ENCODE results near the gene CUL4A.
"Not testable (repeated sequence)": the region's sequence is repeated elsewhere in the genome, so short reads cannot be mapped to it uniquely, and the experiment has no call there.

Gene CUL4A

GRCh38 chr13:113209336-113209758 is at the start of gene CUL4A:
Gene CUL4A (plus strand): TSS chr13:113209613. CDS start chr13:113209628, 15 bp downstream.
- H3K4me1 ChIP-seq (ENCODE audit: control insufficient read depth in 5 of 5, insufficient read depth in 5 of 5, low read length in 5 of 5) = peaks cover 3 to 37% (median 28%) of the 10 kb centered on the region in 5 donors

GRCh38 chr13:113159701-113160100 is 49.7 kb upstream of the CUL4A start:
- Histone ChIP-seq H3K27me3 (ENCODE audit: control insufficient read depth in 5 of 5, insufficient read depth in 4 of 5, low read length in 5 of 5) (peaks cover 0 to 32% (median 22%) of the 10 kb centered on the region in 5 donors), H3K4me1 (ENCODE audit: control insufficient read depth in 5 of 5, insufficient read depth in 5 of 5, low read length in 5 of 5) (peaks cover 0 to under 1% (median 0%) of the 10 kb centered on the region in 5 donors), H3K27ac (ENCODE audit: low read depth, low read length) (no peak overlapping the region), H3K36me3 (ENCODE audit: control insufficient read depth in 5 of 5, insufficient read depth in 5 of 5, low read length in 5 of 5) (no peaks in the 10 kb centered on the region), H3K9me3 (ENCODE audit: control insufficient read depth in 5 of 5, low read length in 5 of 5) (no peaks in the 10 kb centered on the region), H3K9ac (ENCODE audit: low read length in 5 of 5) (no peak overlapping the region), H3K4me3 (ENCODE audit: low read depth in 1 of 5, low read length in 5 of 5) (no peak overlapping the region)

More at GRCh38 chr13:113209336-113209758, at the start of gene CUL4A:
- Histone ChIP-seq H3K9me3 (ENCODE audit: control insufficient read depth in 5 of 5, low read length in 5 of 5) (no peaks in the 10 kb centered on the region), H3K9ac (ENCODE audit: low read length in 5 of 5) (peak within 1 kb of the TSS; percentile 84 to 95 (median 94)), H3K4me3 (ENCODE audit: low read depth in 1 of 5, low read length in 5 of 5) (peak within 1 kb of the TSS; percentile 39 to 96 (median 89)), H3K27ac (ENCODE audit: low read depth, low read length) (peak within 1 kb of the TSS; percentile 96), H3K27me3 (ENCODE audit: control insufficient read depth in 5 of 5, insufficient read depth in 4 of 5, low read length in 5 of 5) (no peaks in the 10 kb centered on the region), H3K36me3 (ENCODE audit: control insufficient read depth in 5 of 5, insufficient read depth in 5 of 5, low read length in 5 of 5) (peaks cover 0 to 8% (median 6%) of the 10 kb centered on the region in 5 donors)

- Histone ChIP-seq H3K4me3 (ENCODE audit: low read depth in 1 of 5, low read length in 5 of 5) (no peak overlapping the region), H3K9me3 (ENCODE audit: control insufficient read depth in 5 of 5, low read length in 5 of 5) (no peaks in the 10 kb centered on the region), H3K9ac (ENCODE audit: low read length in 5 of 5) (no peak overlapping the region), H3K36me3 (ENCODE audit: control insufficient read depth in 5 of 5, insufficient read depth in 5 of 5, low read length in 5 of 5) (no peaks in the 10 kb centered on the region), H3K4me1 (ENCODE audit: control insufficient read depth in 5 of 5, insufficient read depth in 5 of 5, low read length in 5 of 5) (no peaks in the 10 kb centered on the region), H3K27ac (ENCODE audit: low read depth, low read length) (no peak overlapping the region), H3K27me3 (ENCODE audit: control insufficient read depth in 5 of 5, insufficient read depth in 4 of 5, low read length in 5 of 5) (peaks cover 0 to 32% (median 22%) of the 10 kb centered on the region in 5 donors)
These were observed 48.4 kb upstream of the CUL4A start for GRCh38 chr13:113160983-113161382.

GRCh38 chr13:113161433-113161832 is 48.0 kb upstream of the CUL4A start:
- no peak overlapping the region for H3K9ac ChIP-seq (ENCODE audit: low read length in 5 of 5)
- no peaks in the 10 kb centered on the region for H3K9me3 ChIP-seq (ENCODE audit: control insufficient read depth in 5 of 5, low read length in 5 of 5)
- no peak overlapping the region for H3K27ac ChIP-seq (ENCODE audit: low read depth, low read length)
- H3K27me3 ChIP-seq (ENCODE audit: control insufficient read depth in 5 of 5, insufficient read depth in 4 of 5, low read length in 5 of 5) = peaks cover 0 to 32% (median 22%) of the 10 kb centered on the region in 5 donors
- H3K4me3 ChIP-seq (ENCODE audit: low read depth in 1 of 5, low read length in 5 of 5) = no peak overlapping the region
- H3K36me3 ChIP-seq (ENCODE audit: control insufficient read depth in 5 of 5, insufficient read depth in 5 of 5, low read length in 5 of 5) = no peaks in the 10 kb centered on the region
- no peaks in the 10 kb centered on the region for H3K4me1 ChIP-seq (ENCODE audit: control insufficient read depth in 5 of 5, insufficient read depth in 5 of 5, low read length in 5 of 5)

GRCh38 chr13:113161975-113162374 is 47.4 kb upstream of the CUL4A start:
- not testable (repeated sequence) for H3K36me3 ChIP-seq (ENCODE audit: control insufficient read depth in 5 of 5, insufficient read depth in 5 of 5, low read length in 5 of 5); H3K9ac ChIP-seq (ENCODE audit: low read length in 5 of 5); H3K27ac ChIP-seq (ENCODE audit: low read depth, low read length); H3K4me1 ChIP-seq (ENCODE audit: control insufficient read depth in 5 of 5, insufficient read depth in 5 of 5, low read length in 5 of 5); H3K4me3 ChIP-seq (ENCODE audit: low read depth in 1 of 5, low read length in 5 of 5); H3K9me3 ChIP-seq (ENCODE audit: control insufficient read depth in 5 of 5, low read length in 5 of 5)
- H3K27me3 ChIP-seq (ENCODE audit: control insufficient read depth in 5 of 5, insufficient read depth in 4 of 5, low read length in 5 of 5) = peaks cover 0 to 32% (median 22%) of the 10 kb centered on the region in 5 donors

- no peak overlapping the region for H3K9ac ChIP-seq (ENCODE audit: low read length in 5 of 5)
- H3K27me3 ChIP-seq (ENCODE audit: control insufficient read depth in 5 of 5, insufficient read depth in 4 of 5, low read length in 5 of 5) = peaks cover 0 to 32% (median 22%) of the 10 kb centered on the region in 5 donors
- H3K4me3 ChIP-seq (ENCODE audit: low read depth in 1 of 5, low read length in 5 of 5) = no peak overlapping the region
- H3K36me3 ChIP-seq (ENCODE audit: control insufficient read depth in 5 of 5, insufficient read depth in 5 of 5, low read length in 5 of 5) = no peaks in the 10 kb centered on the region
- no peaks in the 10 kb centered on the region for H3K4me1 ChIP-seq (ENCODE audit: control insufficient read depth in 5 of 5, insufficient read depth in 5 of 5, low read length in 5 of 5)
- peaks cover 0 to 6% (median 0%) of the 10 kb centered on the region in 5 donors for H3K9me3 ChIP-seq (ENCODE audit: control insufficient read depth in 5 of 5, low read length in 5 of 5)
- H3K27ac ChIP-seq (ENCODE audit: low read depth, low read length) = no peak overlapping the region
These were observed 46.4 kb upstream of the CUL4A start for GRCh38 chr13:113162783-113163685.

GRCh38 chr13:113164492-113164891 is 44.9 kb upstream of the CUL4A start:
- Histone ChIP-seq H3K27ac (ENCODE audit: low read depth, low read length) (no peak overlapping the region), H3K9ac (ENCODE audit: low read length in 5 of 5) (no peak overlapping the region), H3K4me1 (ENCODE audit: control insufficient read depth in 5 of 5, insufficient read depth in 5 of 5, low read length in 5 of 5) (no peaks in the 10 kb centered on the region), H3K9me3 (ENCODE audit: control insufficient read depth in 5 of 5, low read length in 5 of 5) (peaks cover 0 to 8% (median 0%) of the 10 kb centered on the region in 5 donors), H3K4me3 (ENCODE audit: low read depth in 1 of 5, low read length in 5 of 5) (no peak overlapping the region), H3K27me3 (ENCODE audit: control insufficient read depth in 5 of 5, insufficient read depth in 4 of 5, low read length in 5 of 5) (peaks cover 0 to 23% (median 22%) of the 10 kb centered on the region in 5 donors), H3K36me3 (ENCODE audit: control insufficient read depth in 5 of 5, insufficient read depth in 5 of 5, low read length in 5 of 5) (peaks cover 0 to 3% (median 0%) of the 10 kb centered on the region in 5 donors)

GRCh38 chr13:113166266-113166665 is 43.1 kb upstream of the CUL4A start:
- no peak overlapping the region for H3K27ac ChIP-seq (ENCODE audit: low read depth, low read length)
- H3K9ac ChIP-seq (ENCODE audit: low read length in 5 of 5) = no peak overlapping the region
- peaks cover 0 to 8% (median 0%) of the 10 kb centered on the region in 5 donors for H3K9me3 ChIP-seq (ENCODE audit: control insufficient read depth in 5 of 5, low read length in 5 of 5)
- H3K27me3 ChIP-seq (ENCODE audit: control insufficient read depth in 5 of 5, insufficient read depth in 4 of 5, low read length in 5 of 5) = peaks cover 0 to 17% (median 10%) of the 10 kb centered on the region in 5 donors
- H3K36me3 ChIP-seq (ENCODE audit: control insufficient read depth in 5 of 5, insufficient read depth in 5 of 5, low read length in 5 of 5) = peaks cover 0 to 7% (median 3%) of the 10 kb centered on the region in 5 donors
- no peaks in the 10 kb centered on the region for H3K4me1 ChIP-seq (ENCODE audit: control insufficient read depth in 5 of 5, insufficient read depth in 5 of 5, low read length in 5 of 5)
- H3K4me3 ChIP-seq (ENCODE audit: low read depth in 1 of 5, low read length in 5 of 5) = no peak overlapping the region

GRCh38 chr13:113166681-113167080 is 42.7 kb upstream of the CUL4A start:
- Histone ChIP-seq H3K4me3 (ENCODE audit: low read depth in 1 of 5, low read length in 5 of 5) (no peak overlapping the region), H3K36me3 (ENCODE audit: control insufficient read depth in 5 of 5, insufficient read depth in 5 of 5, low read length in 5 of 5) (peaks cover 0 to 11% (median 7%) of the 10 kb centered on the region in 5 donors), H3K4me1 (ENCODE audit: control insufficient read depth in 5 of 5, insufficient read depth in 5 of 5, low read length in 5 of 5) (no peaks in the 10 kb centered on the region), H3K9ac (ENCODE audit: low read length in 5 of 5) (no peak overlapping the region), H3K27me3 (ENCODE audit: control insufficient read depth in 5 of 5, insufficient read depth in 4 of 5, low read length in 5 of 5) (peaks cover 0 to 15% (median 8%) of the 10 kb centered on the region in 5 donors), H3K27ac (ENCODE audit: low read depth, low read length) (no peak overlapping the region), H3K9me3 (ENCODE audit: control insufficient read depth in 5 of 5, low read length in 5 of 5) (peaks cover 0 to 8% (median 0%) of the 10 kb centered on the region in 5 donors)

- Histone ChIP-seq H3K4me3 (ENCODE audit: low read depth in 1 of 5, low read length in 5 of 5) (no peak overlapping the region), H3K27me3 (ENCODE audit: control insufficient read depth in 5 of 5, insufficient read depth in 4 of 5, low read length in 5 of 5) (peaks cover 0 to 15% (median 8%) of the 10 kb centered on the region in 5 donors), H3K9ac (ENCODE audit: low read length in 5 of 5) (no peak overlapping the region), H3K27ac (ENCODE audit: low read depth, low read length) (no peak overlapping the region), H3K9me3 (ENCODE audit: control insufficient read depth in 5 of 5, low read length in 5 of 5) (peaks cover 0 to 8% (median 0%) of the 10 kb centered on the region in 5 donors), H3K4me1 (ENCODE audit: control insufficient read depth in 5 of 5, insufficient read depth in 5 of 5, low read length in 5 of 5) (no peaks in the 10 kb centered on the region), H3K36me3 (ENCODE audit: control insufficient read depth in 5 of 5, insufficient read depth in 5 of 5, low read length in 5 of 5) (peaks cover 0 to 16% (median 11%) of the 10 kb centered on the region in 5 donors)
These were observed 42.3 kb upstream of the CUL4A start for GRCh38 chr13:113167155-113167554.

Data from subcutaneous abdominal adipose tissue (tissue), 5 donors.